CD4-positive, alpha-beta memory T cell (primary cell): Measurements from ENCODE around the gene ARPC5. TPM values are rescaled to one million over a fixed set of nuclear protein-coding genes. Genes with fewer than 3 reads are reported as not detected.
"Not testable (repeated sequence)": the region's sequence is repeated elsewhere in the genome, so short reads cannot be mapped to it uniquely, and the experiment has no call there.

Source experiments
- CTCF ChIA-PET: fragments of 350-600 bp; sonication (Branson Sonifier 250); formaldehyde crosslinking; loops from one replicate; lab custom pipeline; 2021; ENCODE audit warnings: inconsistent platforms; ENCODE audit not compliant: partially characterized antibody; lab: Charles Lee
- POLR2A ChIA-PET: fragments of 350-600 bp; sonication (Branson Sonifier 250); formaldehyde crosslinking; loops from one replicate; lab custom pipeline; 2021; ENCODE audit not compliant: partially characterized antibody; lab: Charles Lee
- DNase-seq, 5 donors: peaks; one replicate each; pipeline versions ENCODE4 v3.0.0 to v3.0.0-alpha.2; 2020 to 2022; ENCODE audit warnings: mixed read lengths in 1 of 5
- H3K27ac ChIP-seq: one replicate; pipeline ENCODE4 v1.7.0; 2013; ENCODE audit warnings: low read depth, low read length
- H3K27me3 ChIP-seq: 2 replicates; pipeline ENCODE4 v1.7.0; 2013; ENCODE audit warnings: mild to moderate bottlenecking, low read length, moderate library complexity; ENCODE audit not compliant: insufficient read depth
- H3K36me3 ChIP-seq: 2 replicates; pipeline ENCODE4 v1.7.0; 2013; ENCODE audit warnings: mild to moderate bottlenecking, low read length, moderate library complexity; ENCODE audit not compliant: insufficient read depth
- H3K4me1 ChIP-seq: 2 replicates; pipeline ENCODE4 v1.7.0; 2013; ENCODE audit warnings: mild to moderate bottlenecking, low read length, moderate library complexity; ENCODE audit not compliant: insufficient read depth
- H3K4me3 ChIP-seq, 2 donors: one replicate each; pipeline ENCODE4 v1.7.0; 2013; ENCODE audit warnings: low read length in 2 of 2, mild to moderate bottlenecking in 1 of 2
- H3K9me3 ChIP-seq, 2 donors: one replicate each; pipeline ENCODE4 v1.7.0; 2013; ENCODE audit warnings: low read length in 2 of 2, control low read depth in 1 of 2; ENCODE audit not compliant: control insufficient read depth in 1 of 2
- H3K27ac Mint-ChIP-seq, 7 donors: one replicate each; pipeline ENCODE4 v1.8.0; 2020 to 2021; ENCODE audit warnings: mixed read lengths in 7 of 7, mild to moderate bottlenecking in 6 of 7, inconsistent platforms in 3 of 7, moderate library complexity in 3 of 7
- H3K27me3 Mint-ChIP-seq, 2 donors: one replicate each; pipeline ENCODE4 v1.8.0; 2020 to 2021; ENCODE audit warnings: mixed read lengths in 2 of 2
- H3K36me3 Mint-ChIP-seq, 2 donors: one replicate each; pipeline ENCODE4 v1.8.0; 2020 to 2021; ENCODE audit warnings: mixed read lengths in 2 of 2, inconsistent platforms in 1 of 2, mild to moderate bottlenecking in 1 of 2
- H3K4me1 Mint-ChIP-seq, 4 donors: one replicate each; pipeline ENCODE4 v1.8.0; 2020 to 2021; ENCODE audit warnings: mixed read lengths in 4 of 4, mild to moderate bottlenecking in 1 of 4
- H3K4me3 Mint-ChIP-seq, 8 donors: one replicate each; pipeline ENCODE4 v1.8.0; 2020 to 2021; ENCODE audit warnings: mixed read lengths in 8 of 8, mild to moderate bottlenecking in 7 of 8, moderate library complexity in 6 of 8, inconsistent platforms in 3 of 8
- H3K9me3 Mint-ChIP-seq, 8 donors: one replicate each; pipeline ENCODE4 v1.8.0; 2020 to 2021; ENCODE audit warnings: mixed read lengths in 8 of 8, mild to moderate bottlenecking in 5 of 8, inconsistent platforms in 3 of 8, moderate library complexity in 1 of 8
- intact Hi-C: fragments of 100-400 bp; cut with micrococcal nuclease; formaldehyde crosslinking; loops from one replicate; pipeline ENCODE4 v1.15.1; 2023
- polyA plus RNA-seq, 2 donors: library from polyadenylated mRNA; unstranded; fragments of 300-500 nt; fragmentation: Illumina TruSeq; gene quantifications; one replicate each; pipeline ENCODE4 v1.2.3, GENCODE V29; 2021
- total RNA-seq, 2 experiments: library from RNA; stranded (reverse); gene quantifications; one replicate each; pipeline ENCODE4 v1.2.3, GENCODE V29; 2021

Gene ARPC5
- total RNA-seq, result 100 to 1,000 TPM; 106 to 107 TPM
- 100 to 1,000 TPM; 391 to 696 TPM for polyA plus RNA-seq

DNA sequence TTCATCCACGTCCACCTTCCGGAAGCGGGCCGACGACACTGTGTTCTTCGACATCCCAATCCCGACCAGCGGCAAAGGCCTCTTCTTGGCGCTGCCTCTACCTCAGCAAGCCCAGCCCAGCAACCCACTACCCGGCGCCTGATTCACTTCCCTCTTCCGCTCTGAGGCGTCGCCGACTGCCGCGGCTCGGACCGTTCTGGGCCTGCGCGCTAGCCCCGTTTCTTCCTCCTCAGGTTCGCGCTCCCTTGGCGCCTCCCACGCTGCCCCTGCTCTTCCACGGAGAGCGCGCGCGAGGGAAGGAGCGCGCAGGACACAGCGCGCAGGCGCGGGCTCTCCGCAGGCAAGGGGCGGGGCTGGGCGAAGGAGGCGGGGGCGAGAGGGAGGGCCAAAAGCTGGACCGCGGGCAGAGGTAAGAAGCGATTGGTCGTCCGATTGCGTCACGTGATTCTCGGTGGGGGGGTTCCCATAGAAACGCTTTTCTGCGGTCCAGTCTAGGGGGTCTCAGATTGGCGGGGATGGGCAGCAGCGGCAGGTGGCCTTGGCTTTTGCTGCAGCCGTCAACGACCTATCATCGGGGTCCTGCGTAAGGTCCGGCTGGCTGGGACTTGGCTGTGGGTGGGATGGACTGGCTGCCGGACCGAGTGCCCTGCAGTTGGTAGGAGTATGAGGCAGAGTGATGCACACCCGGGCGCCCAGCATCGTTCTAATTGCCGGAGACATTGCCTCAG lies at the start of gene ARPC5:
ARPC5 (minus strand) TSS at position 178 of the 728 bp plus-strand sequence; CDS start at position 54, 124 bp downstream.
- peak within 1 kb of the TSS; percentile 72 to 88 for H3K4me3 ChIP-seq
- H3K27me3 ChIP-seq, result no peaks in the 10 kb centered on the region
- peaks cover 44% of the 10 kb centered on the region for H3K4me1 ChIP-seq
- H3K36me3 ChIP-seq, result peaks cover 7% of the 10 kb centered on the region
- intact Hi-C loops, result loop anchor here (1.0 to 10.0 kb wide), 8 partner anchors 19 to 1522 kb away; partner anchors contain the start of genes EDEM3, GLUL, RGS16 and SWT1
- peaks cover 26 to 54% (median 36%) of the 10 kb centered on the region in 4 donors for H3K4me1 Mint-ChIP-seq
- no peaks in the 10 kb centered on the region for H3K27me3 Mint-ChIP-seq
- peaks cover 9 to 28% of the 10 kb centered on the region in 2 donors for H3K36me3 Mint-ChIP-seq
- H3K4me3 Mint-ChIP-seq, result peak within 1 kb of the TSS; percentile 100
- ChIA-PET POLR2A (interaction anchor here (2.2 kb wide), 1 partner anchor 280 kb away, joined by 5 read pairs; no protein-coding TSS in a partner anchor), CTCF (interaction anchor here (0.6 to 1.0 kb wide), 2 partner anchors 19 to 165 kb away, joined by 3 read pairs; no protein-coding TSS in a partner anchor)
- no peaks in the 10 kb centered on the region for H3K9me3 ChIP-seq
- H3K27ac ChIP-seq, result peak within 1 kb of the TSS; percentile 81
- peaks cover 0 to 3% (median 0%) of the 10 kb centered on the region in 8 donors for H3K9me3 Mint-ChIP-seq
- DNase-seq, result peak; percentile 94 to 95 (median 94)
- peak within 1 kb of the TSS; percentile 92 to 100 (median 99) for H3K27ac Mint-ChIP-seq

DNA sequence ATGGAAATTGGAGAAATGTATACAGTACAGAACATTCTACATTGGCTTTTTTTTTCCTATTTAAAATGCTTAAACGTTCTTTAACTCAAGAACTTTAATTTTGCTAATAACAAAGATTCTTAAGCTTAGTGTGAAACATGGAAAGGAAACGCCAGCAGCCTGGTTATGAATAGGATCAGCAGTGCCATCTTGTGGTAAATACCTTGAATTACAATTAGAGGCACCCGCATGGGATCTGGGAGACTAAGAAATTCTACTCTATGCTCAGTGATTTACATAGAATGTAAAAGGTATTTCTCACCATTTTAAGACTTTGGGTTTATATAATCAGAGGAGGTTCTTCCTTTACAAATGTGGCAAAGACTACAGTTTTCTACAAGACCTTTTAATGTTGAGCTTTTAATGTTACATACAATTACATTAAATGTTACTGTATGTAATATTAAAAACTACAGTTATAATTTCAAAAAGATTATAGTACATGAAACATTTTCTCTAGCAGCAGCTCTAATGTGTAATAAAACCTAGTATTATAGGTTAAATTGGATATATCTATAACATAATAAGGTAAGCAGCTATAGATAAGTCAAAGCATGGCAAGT lies 49.6 kb upstream of the ARPC5 start:
- intact Hi-C loops, result loop anchor here (1.0 to 10.0 kb wide), 4 partner anchors 30 to 231 kb away; partner anchors contain the start of gene ARPC5
- ChIA-PET POLR2A (interaction anchor here (0.5 to 1.6 kb wide), 5 partner anchors 31 to 471 kb away, joined by 3 to 6 read pairs (median 3); no protein-coding TSS in a partner anchor), CTCF (interaction anchor here (0.6 to 3.1 kb wide), 46 partner anchors 9 to 796 kb away, joined by 3 to 75 read pairs (median 4); partner anchors contain the start of genes APOBEC4 and SMG7)
- H3K27me3 Mint-ChIP-seq, result peaks cover 4 to 12% of the 10 kb centered on the region in 2 donors
- no peaks in the 10 kb centered on the region for H3K27me3 ChIP-seq
- no peak overlapping the region for H3K4me3 ChIP-seq
- no peaks in the 10 kb centered on the region for H3K9me3 ChIP-seq
- peaks cover 0 to under 1% (median 0%) of the 10 kb centered on the region in 8 donors for H3K9me3 Mint-ChIP-seq
- no peak overlapping the region for H3K4me3 Mint-ChIP-seq
- no peaks in the 10 kb centered on the region for H3K4me1 Mint-ChIP-seq
- H3K27ac Mint-ChIP-seq, result no peak overlapping the region
- no peaks in the 10 kb centered on the region for H3K36me3 Mint-ChIP-seq
- no peak overlapping the region for H3K27ac ChIP-seq
- no peaks in the 10 kb centered on the region for H3K4me1 ChIP-seq
- DNase-seq, result peak in 4 of 5 donors; percentile 51 to 57 (median 56)
- H3K36me3 ChIP-seq, result no peaks in the 10 kb centered on the region

DNA sequence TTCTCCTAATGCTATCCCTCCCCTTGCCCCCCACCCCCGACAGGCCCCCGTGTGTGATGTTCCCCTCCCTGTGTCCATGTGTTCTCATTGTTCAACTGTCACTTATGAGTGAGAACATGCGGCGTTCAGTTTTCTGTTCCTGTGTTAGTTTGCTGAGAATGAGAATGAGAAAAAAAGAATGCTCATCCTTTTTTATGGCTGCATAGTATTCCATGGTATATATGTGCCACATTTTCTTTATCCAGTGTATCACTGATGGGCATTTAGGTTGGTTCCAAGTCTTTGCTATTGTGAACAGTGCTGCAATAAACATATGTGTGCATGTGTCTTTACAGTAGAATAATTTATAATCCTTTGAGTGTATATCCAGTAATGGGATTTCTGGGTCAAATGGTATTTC lies 43.8 kb upstream of the ARPC5 start:
- H3K36me3 Mint-ChIP-seq, H3K27ac Mint-ChIP-seq, H3K9me3 ChIP-seq, H3K4me1 Mint-ChIP-seq, intact Hi-C loops, H3K36me3 ChIP-seq, H3K4me3 Mint-ChIP-seq, H3K4me1 ChIP-seq, H3K4me3 ChIP-seq, POLR2A ChIA-PET, H3K9me3 Mint-ChIP-seq, DNase-seq, H3K27ac ChIP-seq, H3K27me3 ChIP-seq, CTCF ChIA-PET: not testable (repeated sequence)
- peaks cover 5 to 21% of the 10 kb centered on the region in 2 donors for H3K27me3 Mint-ChIP-seq

DNA sequence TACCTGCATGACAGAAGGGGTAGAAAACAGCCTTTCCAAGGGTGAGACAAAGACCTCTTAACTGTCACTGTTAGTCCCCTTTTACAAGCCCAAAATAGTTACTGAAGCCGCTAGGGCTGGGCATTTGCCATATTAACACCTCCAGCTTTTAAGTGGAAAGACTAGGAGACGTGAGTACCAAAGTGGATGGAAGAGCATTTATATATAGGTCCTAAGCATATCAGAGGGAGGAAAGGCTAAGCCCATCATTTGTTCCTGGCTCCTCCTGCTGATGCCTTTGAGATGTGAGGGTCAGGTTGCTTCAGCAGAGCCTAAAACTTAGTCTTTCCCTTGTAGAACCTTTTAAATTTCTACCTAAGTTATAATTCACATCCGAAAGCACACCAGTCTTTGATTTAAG lies 43.2 kb upstream of the ARPC5 start:
- Mint-ChIP-seq H3K4me1 (no peaks in the 10 kb centered on the region), H3K27ac (no peak overlapping the region), H3K4me3 (no peak overlapping the region), H3K9me3 (peaks cover 0 to 4% (median 1%) of the 10 kb centered on the region in 8 donors), H3K36me3 (no peaks in the 10 kb centered on the region), H3K27me3 (peaks cover 5 to 20% of the 10 kb centered on the region in 2 donors)
- H3K36me3 ChIP-seq, result no peaks in the 10 kb centered on the region
- CTCF ChIA-PET, result interaction anchor here (0.9 kb wide), 1 partner anchor 237 kb away, joined by 3 read pairs; no protein-coding TSS in a partner anchor
- no peaks in the 10 kb centered on the region for H3K4me1 ChIP-seq
- no peaks in the 10 kb centered on the region for H3K9me3 ChIP-seq
- H3K4me3 ChIP-seq, result no peak overlapping the region
- H3K27me3 ChIP-seq, result no peaks in the 10 kb centered on the region
- intact Hi-C loops, result no loop called here
- no peak for DNase-seq
- H3K27ac ChIP-seq, result no peak overlapping the region
- POLR2A ChIA-PET, result no interaction called here

DNA sequence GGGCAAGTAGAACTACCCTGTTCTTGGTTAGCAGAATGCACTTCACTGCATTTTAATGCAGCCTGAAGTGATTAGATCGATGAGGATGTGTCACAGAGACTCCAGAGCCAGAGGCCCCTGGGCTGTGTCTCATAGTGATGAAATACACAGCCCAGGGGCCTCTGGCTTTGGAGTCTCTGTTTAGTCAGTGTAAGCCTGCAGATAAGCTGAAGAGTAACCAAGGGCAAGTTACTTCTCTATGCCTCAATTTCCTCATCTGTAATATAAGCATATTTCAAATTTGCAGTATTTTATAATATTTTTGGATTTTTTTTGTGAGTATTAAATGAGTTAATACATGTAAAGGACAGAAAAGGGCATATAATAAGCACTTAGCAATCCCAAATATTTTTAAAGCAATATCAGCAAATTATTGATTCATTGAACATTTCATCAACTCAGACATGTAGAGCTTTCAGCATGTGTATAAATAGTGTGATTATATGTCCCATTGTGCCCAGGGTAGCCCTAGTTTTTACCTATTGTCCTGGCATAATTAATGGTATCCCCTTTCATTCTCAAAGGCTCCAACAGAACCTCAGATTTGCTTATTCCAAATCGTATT lies 41.1 kb upstream of the ARPC5 start:
- Histone ChIP-seq H3K4me3 (no peak overlapping the region), H3K9me3 (no peaks in the 10 kb centered on the region), H3K4me1 (no peaks in the 10 kb centered on the region), H3K27ac (no peak overlapping the region), H3K36me3 (no peaks in the 10 kb centered on the region), H3K27me3 (no peaks in the 10 kb centered on the region)
- H3K27me3 Mint-ChIP-seq, result peaks cover 5 to 15% of the 10 kb centered on the region in 2 donors
- no peak for DNase-seq
- peak overlapping the region in 1 of 7 donors; percentile 44 for H3K27ac Mint-ChIP-seq
- H3K4me1 Mint-ChIP-seq, result no peaks in the 10 kb centered on the region
- H3K9me3 Mint-ChIP-seq, result peaks cover 0 to 8% (median 4%) of the 10 kb centered on the region in 8 donors
- intact Hi-C loops, result no loop called here
- CTCF ChIA-PET, result interaction anchor here (1.8 to 3.1 kb wide), 2 partner anchors 8 to 21 kb away, joined by 6 to 16 read pairs; no protein-coding TSS in a partner anchor
- H3K36me3 Mint-ChIP-seq, result peaks cover 0 to 7% of the 10 kb centered on the region in 2 donors
- H3K4me3 Mint-ChIP-seq, result no peak overlapping the region
- POLR2A ChIA-PET, result no interaction called here

DNA sequence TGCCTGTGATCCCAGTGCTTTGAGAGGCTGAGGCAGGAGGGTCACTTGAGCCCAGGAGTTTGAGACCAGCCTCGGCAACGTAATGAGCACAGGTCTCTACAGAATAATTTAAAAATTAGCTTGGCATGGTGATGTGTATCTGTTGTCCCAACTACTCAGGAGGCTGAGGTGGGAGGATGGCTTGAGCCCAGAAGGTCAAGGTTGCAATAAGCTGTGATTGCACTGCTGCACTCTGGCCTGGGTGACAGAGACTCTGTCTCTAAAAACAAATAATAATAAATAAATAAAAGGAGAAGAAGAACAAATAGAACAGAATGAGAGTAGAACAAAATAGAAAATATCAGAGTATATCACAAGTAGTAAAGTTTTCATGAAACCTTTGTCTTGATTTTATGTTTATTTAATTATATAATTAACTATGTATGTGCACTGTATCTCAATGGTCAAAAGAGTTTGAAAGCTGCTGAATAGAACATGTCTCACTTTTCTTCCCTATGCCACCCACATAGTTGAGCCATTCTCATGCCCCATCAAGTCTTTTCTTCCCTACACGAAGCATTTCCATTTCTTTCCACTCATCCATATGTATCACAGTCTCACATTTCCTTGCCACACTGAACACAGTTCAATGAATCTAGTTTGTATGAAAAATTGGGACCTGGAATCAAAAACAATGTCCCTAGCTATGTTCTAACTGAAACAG lies 40.5 kb upstream of the ARPC5 start:
- no peak for DNase-seq
- Mint-ChIP-seq H3K27me3 (peaks cover 5 to 15% of the 10 kb centered on the region in 2 donors), H3K27ac (peak overlapping the region in 2 of 7 donors; percentile 15 to 44), H3K4me3 (peak overlapping the region in 1 of 8 donors; percentile 9), H3K4me1 (no peaks in the 10 kb centered on the region), H3K9me3 (peaks cover 0 to 14% (median 4%) of the 10 kb centered on the region in 8 donors), H3K36me3 (peaks cover 0 to 7% of the 10 kb centered on the region in 2 donors)
- H3K36me3 ChIP-seq, result no peaks in the 10 kb centered on the region
- ChIA-PET POLR2A (no interaction called here), CTCF (interaction anchor here (0.8 to 3.1 kb wide), 3 partner anchors 9 to 240 kb away, joined by 3 to 16 read pairs (median 6); no protein-coding TSS in a partner anchor)
- no peak overlapping the region for H3K27ac ChIP-seq
- intact Hi-C loops, result no loop called here
- no peaks in the 10 kb centered on the region for H3K27me3 ChIP-seq
- no peaks in the 10 kb centered on the region for H3K9me3 ChIP-seq
- H3K4me1 ChIP-seq, result no peaks in the 10 kb centered on the region
- no peak overlapping the region for H3K4me3 ChIP-seq
